Left colon (tissue), 2 donors: ENCODE measurements around the gene CCDC85B. TPM values are rescaled to one million over a fixed set of nuclear protein-coding genes. Genes with fewer than 3 reads are reported as not detected.

Experiments
- ATAC-seq: fragments of 200-7000 bp; cut with Tn5 transposase; one replicate; pipeline ENCODE4 v1.9.1; 2020; ENCODE audit warnings: mild to moderate bottlenecking, moderate library complexity
- DNase-seq, 2 donors: peaks; one replicate each; pipeline ENCODE4 v3.0.0-alpha.2; 2020
- intact Hi-C, 2 donors: fragments of 100-400 bp; cut with DNase I in 1 of 2; cut with micrococcal nuclease in 1 of 2; formaldehyde crosslinking; loops; one replicate each; pipeline versions ENCODE4 v1.11.2 to v1.14.0; 2022; cut with DNase I, micrococcal nuclease
- total RNA-seq, 2 donors: library from RNA; stranded (reverse); fragmentation: NEBNext Ultra II Directional; extraction: Animal tissue kit (Norgen Biotek cat#: 25700); gene quantifications; one replicate each; pipeline ENCODE4 v1.2.1, GENCODE V29; 2021
- donor health status: DM: no; HTN: no; CAD: no.
- donor health status: DM: yes; HTN: yes; CAD: no.

CCDC85B gene
- total RNA-seq, 2 donors from 2014 or later = 7.1 to 8.6 TPM

DNA sequence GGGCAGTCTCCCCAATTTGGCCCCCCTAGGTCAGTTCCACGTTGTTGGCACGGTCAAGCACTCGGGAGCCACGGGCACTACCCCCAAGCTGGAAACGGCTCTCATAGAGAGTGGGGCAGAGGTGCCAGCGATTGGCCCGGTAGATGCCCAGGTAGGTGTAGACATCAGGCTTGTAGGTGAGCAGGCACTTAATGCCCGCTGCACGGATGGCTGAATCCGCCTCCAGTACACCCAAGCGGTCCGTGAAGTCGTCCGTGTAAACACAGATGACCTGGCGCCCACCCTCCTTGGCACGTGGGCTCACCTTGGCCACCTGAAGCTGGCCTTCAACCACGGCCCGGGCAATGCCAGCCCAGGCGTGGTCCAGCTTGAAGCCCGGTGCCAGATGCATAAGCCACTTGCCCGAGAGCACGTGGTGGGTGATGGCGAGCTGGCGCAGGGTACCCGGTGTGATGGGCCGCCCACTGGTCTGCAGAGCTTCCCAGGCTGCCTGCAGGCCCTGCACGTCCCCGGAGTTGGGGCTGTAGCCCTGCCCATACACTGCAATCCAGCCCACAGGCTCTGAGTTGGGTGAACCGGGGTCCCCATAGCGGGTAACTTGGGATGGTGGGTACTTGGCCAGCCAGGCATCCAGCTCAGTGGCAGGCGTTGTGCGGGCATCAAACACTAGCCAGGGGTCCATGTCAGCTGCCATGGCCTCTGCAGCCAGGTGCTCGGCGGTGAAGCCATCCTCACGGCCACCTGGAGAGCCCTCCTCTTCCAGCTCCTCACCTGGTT, 27.1 kb downstream of the CCDC85B start:
- DNase-seq (no peak), ATAC-seq (no peak)
- intact Hi-C loops = no loop called here

DNA sequence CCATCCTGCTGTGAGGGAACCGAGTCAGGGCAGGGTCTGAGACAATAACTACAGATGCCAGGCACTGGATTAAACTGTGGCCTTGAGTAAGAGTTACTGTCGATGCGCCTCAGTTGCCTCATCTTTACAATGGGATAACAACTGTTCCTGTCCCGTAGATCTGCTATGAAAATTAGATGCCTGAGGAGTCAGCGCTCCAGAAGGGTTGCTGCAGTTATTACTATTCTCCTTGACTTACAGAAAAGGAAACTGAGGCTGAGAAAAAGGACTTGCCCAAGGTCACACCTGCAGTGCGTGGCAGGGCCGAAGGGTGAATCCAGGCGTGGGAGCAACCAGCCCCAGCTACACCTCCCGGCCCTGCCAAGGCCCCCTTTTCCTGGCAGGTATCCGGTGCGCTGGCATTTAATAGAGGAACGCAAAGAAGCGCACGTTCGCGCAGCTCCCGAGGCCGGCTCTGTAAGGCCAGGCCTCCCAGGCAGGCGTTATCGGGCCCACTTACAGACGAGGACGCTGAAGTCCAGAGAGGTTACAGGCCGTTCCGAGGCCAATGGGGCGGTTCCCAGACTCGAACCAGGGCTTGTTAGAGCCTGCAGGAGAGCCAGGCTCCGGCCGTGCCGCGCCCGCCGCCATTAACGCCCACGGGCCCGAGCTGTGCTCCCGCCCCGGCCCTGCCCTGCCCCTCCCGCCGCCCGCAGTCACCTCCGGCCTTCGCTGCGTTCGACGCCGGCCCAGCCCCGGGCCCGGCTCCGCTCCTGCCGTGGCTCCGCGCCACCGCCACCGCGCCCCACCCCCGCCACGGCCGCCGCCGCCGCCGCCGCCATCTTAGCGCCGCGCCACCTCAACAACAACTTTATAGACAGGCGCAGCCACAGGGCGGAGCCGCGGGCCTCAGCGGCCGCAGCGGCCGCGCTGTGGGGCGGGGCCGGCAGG, 28.0 kb downstream of the CCDC85B start, which contains the start of gene C11orf68:
Gene C11orf68, minus strand, starts transcription at position 852 of the 930 bp plus-strand sequence. Its CDS starts 31 bp downstream, at position 821.
- ATAC-seq = no peak
- no peak for DNase-seq
- intact Hi-C loops = no loop called here

DNA sequence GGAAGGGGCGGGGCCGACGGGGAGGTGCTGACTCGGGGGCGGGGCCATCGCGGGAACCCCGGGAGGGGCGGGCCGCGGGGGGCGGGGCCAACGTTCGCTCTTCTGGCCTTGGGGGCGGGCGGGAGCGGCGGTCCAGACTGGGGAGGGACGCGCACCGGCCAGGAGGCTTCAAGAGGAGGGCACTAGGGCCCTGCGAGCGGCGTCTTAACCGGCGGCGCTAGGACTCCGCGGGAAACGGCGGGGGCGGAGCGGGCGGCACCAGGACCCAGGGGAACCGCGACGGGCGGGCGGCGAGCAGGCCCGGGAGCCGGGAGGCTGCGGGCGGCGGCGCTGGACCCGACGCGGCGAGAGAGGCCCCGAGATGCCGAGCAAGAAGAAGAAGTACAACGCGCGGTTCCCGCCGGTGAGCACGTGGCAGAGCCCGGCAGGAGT, 28.7 kb downstream of the CCDC85B start, which contains the start of gene DRAP1:
Gene DRAP1, plus strand, starts transcription at position 286 of the 432 bp plus-strand sequence. Its CDS starts 76 bp downstream, at position 362.
- intact Hi-C loops = no loop called here

DNA sequence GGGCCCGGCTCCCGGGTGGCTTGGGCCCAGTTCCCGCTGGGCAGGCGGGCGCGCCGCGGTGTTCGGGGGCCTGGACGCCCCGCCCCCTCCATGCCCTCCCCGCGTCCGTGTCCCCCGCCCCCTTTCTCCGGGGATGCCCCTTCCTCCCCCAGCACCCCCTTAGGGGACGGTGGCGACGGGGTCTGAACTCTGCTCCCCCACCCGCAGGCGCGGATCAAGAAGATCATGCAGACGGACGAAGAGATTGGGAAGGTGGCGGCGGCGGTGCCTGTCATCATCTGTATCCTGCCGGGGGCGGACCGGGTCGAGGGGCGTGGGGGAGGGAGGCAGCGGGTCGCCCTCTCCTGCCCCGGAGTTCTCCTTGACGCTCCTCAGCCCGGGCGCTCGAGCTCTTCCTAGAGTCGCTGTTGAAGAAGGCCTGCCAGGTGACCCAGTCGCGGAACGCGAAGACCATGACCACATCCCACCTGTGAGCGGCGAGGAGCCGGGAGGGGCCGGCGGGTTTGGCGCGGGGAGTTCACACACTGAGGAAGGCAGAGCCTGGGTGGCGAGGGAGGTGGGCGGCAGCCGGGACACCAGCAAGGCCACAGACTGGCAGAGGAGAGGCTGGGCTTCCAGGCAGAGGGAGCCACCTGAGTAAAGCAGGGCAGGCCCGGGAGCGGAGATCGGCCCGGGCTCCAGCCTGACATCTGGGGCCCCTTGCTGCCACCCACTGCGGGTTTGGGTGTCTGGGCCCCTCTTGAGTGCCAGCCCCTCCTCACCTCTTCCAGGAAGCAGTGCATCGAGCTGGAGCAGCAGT, 29.3 kb downstream of the CCDC85B start:
- intact Hi-C loops = no loop called here
- ATAC-seq (peak; percentile 25), DNase-seq (peak; percentile 65 to 68)

More for the DNA sequence above, 28.7 kb downstream of the CCDC85B start, which contains the start of gene DRAP1:
- DNase-seq = peak; percentile 99
- ATAC-seq = peak; percentile 89

DNA sequence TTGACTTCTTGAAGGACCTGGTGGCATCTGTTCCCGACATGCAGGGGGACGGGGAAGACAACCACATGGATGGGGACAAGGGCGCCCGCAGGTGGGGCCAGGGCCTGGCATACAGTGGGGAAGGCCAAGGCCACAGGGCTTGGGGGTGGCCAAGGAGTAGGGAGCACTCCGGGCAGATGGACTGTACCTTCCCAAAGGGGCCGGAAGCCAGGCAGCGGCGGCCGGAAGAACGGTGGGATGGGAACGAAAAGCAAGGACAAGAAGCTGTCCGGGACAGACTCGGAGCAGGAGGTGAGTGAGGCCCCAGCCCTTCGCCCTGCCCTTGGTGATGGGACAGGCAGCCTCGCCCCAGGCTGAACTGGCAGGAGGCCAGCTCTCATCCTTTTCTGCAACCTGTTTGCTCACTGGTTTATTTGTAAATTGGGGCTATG, 29.9 kb downstream of the CCDC85B start:
- intact Hi-C loops = no loop called here
- DNase-seq = peak in 1 of 2 donors; percentile 49
- no peak for ATAC-seq

DNA sequence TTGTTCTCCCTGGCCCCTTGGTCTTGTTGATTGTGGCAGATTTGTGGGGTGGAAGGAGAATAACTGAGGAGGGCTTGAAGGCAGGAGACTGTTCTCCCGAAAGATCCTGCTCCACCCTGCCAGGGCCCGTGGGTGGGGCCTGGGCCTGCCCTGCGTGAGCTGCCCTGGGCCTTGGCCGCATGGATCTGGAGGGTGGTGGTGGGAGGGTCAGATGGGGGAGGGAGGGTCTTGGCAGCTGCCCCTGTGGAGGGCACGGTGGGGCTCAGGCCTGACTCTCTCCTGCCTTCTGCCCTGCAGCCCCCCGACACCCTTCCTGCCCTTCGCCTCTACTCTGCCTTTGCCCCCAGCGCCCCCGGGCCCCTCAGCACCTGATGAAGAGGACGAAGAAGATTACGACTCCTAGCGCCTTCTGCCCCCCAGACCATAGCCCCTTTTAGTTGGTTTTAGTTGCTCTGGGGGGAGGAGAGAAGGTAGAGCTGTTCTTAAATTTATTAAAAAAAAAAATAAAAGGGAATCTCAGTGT, 30.6 kb downstream of the CCDC85B start:
- intact Hi-C loops = no loop called here
- ATAC-seq (no peak), DNase-seq (no peak)

DNA sequence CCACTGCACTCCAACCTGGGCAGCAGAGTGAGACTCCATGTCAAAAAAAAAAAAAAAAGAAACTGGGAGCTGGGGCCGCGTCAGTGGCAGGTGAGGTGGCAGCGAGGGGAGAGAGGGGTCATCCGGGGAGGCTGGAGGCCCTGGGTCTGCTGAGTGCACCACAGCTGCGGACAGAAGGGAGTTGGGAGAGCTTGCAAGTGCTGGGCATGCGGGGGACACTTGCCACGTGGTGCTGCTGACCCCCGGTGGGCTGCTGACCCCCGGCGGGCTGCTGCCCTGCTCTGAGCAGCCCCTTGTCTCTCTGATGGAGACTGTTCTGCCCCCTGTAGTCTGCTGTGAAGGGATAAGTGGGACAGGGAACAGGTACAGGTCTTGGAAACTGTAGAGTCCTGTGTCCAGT, 31.4 kb downstream of the CCDC85B start:
- no peak for ATAC-seq
- intact Hi-C loops = no loop called here
- no peak for DNase-seq

DNA sequence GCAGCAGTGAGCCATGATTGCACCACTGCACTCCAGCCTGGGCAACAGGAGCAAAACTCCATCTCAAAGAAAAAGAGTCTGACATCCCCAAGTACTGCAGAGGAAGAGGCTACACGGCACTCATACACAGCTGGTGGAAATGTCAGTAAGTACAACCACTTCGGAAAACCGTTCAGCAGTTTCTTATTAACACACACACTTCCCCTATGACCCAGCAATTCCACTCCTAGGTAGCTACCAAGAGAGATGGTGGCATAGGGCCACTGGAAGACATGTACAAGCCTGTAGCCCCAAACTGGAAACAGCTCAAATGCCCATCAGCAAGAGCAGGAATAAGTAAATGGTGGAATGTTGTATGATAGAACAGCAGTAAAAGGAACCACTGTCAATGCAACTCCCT, 32.1 kb downstream of the CCDC85B start:
- no peak for ATAC-seq
- intact Hi-C loops = no loop called here

DNA sequence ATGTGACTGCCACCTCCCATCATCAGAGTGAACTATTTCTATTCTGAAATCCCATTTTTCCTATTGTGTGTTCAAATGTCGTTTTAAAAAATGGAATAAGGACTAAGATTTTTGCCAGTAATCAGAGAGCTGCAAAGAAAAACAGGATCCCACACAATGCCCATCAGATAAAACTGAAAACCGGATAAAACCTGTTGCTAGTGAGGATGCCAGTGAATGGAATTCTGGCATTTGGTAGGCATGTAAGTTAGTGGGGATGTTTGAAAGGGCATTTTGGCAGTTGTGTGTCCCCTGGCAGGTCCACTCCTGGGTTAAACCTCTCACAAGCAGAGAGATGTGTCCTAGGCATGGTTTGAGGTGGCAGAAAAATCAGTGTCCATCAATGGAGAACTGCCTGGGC, 34.9 kb downstream of the CCDC85B start:
- DNase-seq (no peak), ATAC-seq (no peak)
- intact Hi-C loops = no loop called here

More for the DNA sequence above, 32.1 kb downstream of the CCDC85B start:
- no peak for DNase-seq

DNA sequence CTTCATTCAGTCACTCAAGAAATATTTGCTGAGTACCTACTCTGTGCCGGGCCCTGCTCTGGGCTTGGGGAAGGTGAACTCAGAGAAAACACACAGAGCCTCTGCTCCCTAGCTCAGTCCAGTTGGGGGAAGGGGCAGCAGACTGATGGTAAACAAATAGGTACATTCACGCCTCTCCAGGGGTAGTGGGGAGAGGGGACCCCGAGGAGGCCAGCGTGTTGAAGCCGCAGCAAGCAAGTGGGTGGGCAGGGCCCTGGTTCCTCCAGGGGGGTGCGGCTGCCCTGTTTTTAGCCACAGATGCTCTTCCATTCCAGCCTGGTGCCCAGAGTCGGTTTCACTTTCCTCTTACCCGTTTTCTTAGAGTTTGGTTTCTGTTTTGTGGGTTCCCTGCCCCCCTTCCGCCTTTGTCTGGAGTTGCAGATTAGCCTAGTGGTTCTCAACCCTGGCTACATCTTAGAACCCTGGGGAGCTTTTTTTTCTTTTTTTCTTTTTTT, 37.5 kb downstream of the CCDC85B start:
- DNase-seq = peak; percentile 46 to 64

DNA sequence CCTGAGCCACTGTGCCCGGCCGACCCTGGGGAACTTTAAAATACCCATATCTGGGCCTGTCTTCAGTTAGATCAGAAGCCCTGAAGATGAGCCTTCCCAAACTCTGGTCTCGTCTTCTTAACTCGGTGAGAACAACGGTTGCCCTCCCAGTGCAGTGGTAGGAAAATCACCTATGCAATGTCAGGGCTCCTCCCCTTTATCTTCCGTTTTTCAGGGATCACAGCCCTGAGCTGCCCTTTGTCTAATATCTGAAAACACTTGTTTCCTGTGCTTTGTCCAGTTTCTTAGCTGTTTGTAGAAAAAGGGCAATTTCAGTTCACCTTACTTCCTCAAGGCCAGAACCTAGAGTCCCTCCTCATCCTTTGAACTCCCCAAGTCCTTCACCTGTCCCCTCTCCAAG, 38.2 kb downstream of the CCDC85B start:
- intact Hi-C loops = no loop called here
- DNase-seq (no peak), ATAC-seq (no peak)

More for the DNA sequence above, 37.5 kb downstream of the CCDC85B start:
- intact Hi-C loops = no loop called here
- ATAC-seq = peak; percentile 32

DNA sequence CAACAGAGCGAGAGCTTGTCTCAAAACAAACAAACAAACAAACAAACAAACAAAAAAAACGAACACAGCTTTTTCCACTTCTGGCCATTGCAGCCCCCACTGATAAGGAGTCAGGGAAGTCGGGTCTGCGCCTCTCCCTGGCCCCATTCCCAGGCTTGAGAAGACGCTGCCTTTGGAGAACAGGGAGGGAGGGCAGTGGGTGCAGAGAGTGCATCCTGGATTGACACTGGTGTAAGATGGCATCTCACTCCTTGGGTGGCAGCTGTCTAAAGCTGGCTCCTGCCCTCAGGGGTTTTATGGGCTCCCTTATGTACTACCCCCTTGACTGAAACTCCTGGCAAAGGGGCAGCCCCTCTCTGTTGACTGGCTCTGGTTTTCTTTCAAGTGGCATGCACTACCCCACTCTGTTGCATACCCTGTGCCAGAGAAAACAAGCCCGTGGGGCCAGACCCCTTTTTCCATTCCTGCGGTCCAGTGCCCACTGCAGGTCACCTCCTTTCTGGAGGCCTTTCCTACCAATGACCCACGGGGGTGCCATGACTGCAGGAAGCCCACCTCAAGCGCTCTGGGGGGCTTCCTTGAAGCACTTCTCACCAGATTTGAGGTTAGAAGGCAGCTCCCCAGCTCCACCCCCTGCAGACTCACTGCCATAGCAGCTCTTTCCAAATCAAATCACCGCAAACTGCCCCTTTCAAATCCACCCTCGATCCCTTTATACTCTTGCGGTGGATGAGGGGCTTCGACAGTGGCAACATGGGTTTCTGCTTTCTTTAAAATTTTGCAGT, 41.5 kb downstream of the CCDC85B start:
- DNase-seq (no peak), ATAC-seq (no peak)
- intact Hi-C loops = no loop called here

DNA sequence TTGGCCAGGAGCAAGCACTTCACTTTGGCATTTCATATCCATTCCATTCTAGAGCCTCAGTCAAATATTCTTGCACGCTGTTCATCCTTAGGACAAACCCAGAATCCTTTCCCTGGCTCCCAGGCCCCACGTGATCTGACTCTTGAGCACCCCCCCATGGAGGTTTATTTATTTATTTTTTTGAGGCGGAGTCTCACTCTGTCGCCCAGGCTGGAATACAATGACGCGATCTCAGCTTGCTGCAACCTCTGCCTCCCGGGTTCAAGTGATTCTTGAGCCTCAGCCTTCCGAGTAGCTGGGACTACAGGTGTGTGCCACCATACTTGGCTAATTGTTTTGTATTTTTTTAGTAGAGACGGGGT, 42.1 kb downstream of the CCDC85B start:
- ATAC-seq (no peak), DNase-seq (no peak)
- intact Hi-C loops = no loop called here

DNA sequence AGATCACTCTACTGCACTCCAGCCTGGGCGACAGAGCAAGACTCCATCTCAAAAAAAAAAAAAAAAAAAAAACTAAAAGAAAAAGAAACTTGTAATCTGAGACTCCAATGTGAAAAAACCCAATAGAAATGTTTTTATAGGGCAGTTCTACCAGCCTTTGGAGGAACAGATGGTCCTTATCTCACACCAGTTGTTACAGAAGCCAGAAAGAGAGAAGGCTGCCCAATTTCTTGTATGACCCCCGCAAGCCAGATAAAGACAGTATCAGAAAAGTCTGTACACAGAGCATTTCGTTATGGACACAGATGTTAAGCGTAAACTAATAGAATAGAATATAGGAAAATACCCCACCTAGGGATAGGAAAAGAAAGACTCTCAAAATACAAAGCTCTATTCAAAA, 43.5 kb downstream of the CCDC85B start:
- intact Hi-C loops = no loop called here
- DNase-seq = no peak
- no peak for ATAC-seq

DNA sequence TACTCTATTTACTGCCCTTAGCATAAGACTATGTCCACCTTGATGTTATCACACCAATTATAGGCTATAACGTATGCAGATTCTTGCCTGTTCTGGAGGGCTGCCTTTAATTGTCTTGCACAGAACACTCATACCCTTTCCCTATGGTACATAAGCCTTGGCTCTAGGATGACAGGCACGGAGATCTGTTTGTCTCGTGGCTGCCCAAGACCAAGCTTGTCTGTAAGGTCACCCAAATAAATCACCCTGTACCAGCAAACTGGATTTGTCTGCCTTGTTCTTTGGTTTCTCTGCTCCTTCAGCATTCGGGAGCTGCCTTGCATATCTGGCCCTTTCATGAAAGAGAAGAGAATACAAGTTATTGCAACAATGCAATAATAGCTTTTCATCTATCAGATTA, 47.3 kb downstream of the CCDC85B start:
- no peak for ATAC-seq
- DNase-seq = no peak
- intact Hi-C loops = no loop called here
